HG02970 (cell line): ENCODE results near the gene KLHL26.
"Not testable (repeated sequence)": the region's sequence is repeated elsewhere in the genome, so short reads cannot be mapped to it uniquely, and the experiment has no call there.

Experiments used
- ATAC-seq: cut with Tn5 transposase; IDR thresholded peaks from one replicate; pipeline ENCODE4 v1.9.1; 2021; ENCODE audit warnings: mild to moderate bottlenecking, moderate library complexity, moderate number of reproducible peaks; ENCODE audit not compliant: unreplicated experiment, low FRiP score

The KLHL26 gene

GRCh38 chr19:18600692-18601397, 36.0 kb upstream of the KLHL26 start:
- ATAC-seq = not testable (repeated sequence)

GRCh38 chr19:18601875-18602274, 35.0 kb upstream of the KLHL26 start:
- no peak for ATAC-seq

- ATAC-seq = no peak
Measured at GRCh38 chr19:18603255-18603957, 33.4 kb upstream of the KLHL26 start.

GRCh38 chr19:18603958-18604819, 32.6 kb upstream of the KLHL26 start:
- no peak for ATAC-seq

GRCh38 chr19:18604820-18605159, 32.0 kb upstream of the KLHL26 start:
- ATAC-seq = no peak

GRCh38 chr19:18605196-18605545, 31.7 kb upstream of the KLHL26 start:
- ATAC-seq = no peak

- ATAC-seq = no peak
Measured at GRCh38 chr19:18605546-18606280, 31.1 kb upstream of the KLHL26 start.

- no peak for ATAC-seq
Measured at GRCh38 chr19:18606281-18607225, 30.3 kb upstream of the KLHL26 start, which contains the start of gene CRLF1. Gene CRLF1 (minus strand): TSS chr19:18606799. CDS start chr19:18606656, 143 bp downstream.

GRCh38 chr19:18607226-18608101, 29.4 kb upstream of the KLHL26 start:
- no peak for ATAC-seq

GRCh38 chr19:18608102-18608804, 28.6 kb upstream of the KLHL26 start:
- no peak for ATAC-seq

- no peak for ATAC-seq
Measured at GRCh38 chr19:18608805-18609716, 27.8 kb upstream of the KLHL26 start.

- no peak for ATAC-seq
Measured at GRCh38 chr19:18609717-18610051, 27.1 kb upstream of the KLHL26 start.

GRCh38 chr19:18610245-18610555, 26.6 kb upstream of the KLHL26 start:
- no peak for ATAC-seq

GRCh38 chr19:18610556-18611326, 26.1 kb upstream of the KLHL26 start:
- no peak for ATAC-seq

- ATAC-seq = no peak
Measured at GRCh38 chr19:18611327-18612050, 25.3 kb upstream of the KLHL26 start.
